Activated CD8-positive, alpha-beta T cell treated with anti-CD3 and anti-CD28 coated beads for 36 hours (primary cell): Measurements from ENCODE around the gene NT5C. TPM values are rescaled to one million over a fixed set of nuclear protein-coding genes. Genes with fewer than 3 reads are reported as not detected.
"Not testable (repeated sequence)": the region's sequence is repeated elsewhere in the genome, so short reads cannot be mapped to it uniquely, and the experiment has no call there.

Experiments
- ATAC-seq: fragments of 200-7000 bp; cut with Tn5 transposase; one replicate; pipeline ENCODE4 v1.10.0; 2021; ENCODE audit warnings: mild to moderate bottlenecking, moderate library complexity
- CTCF ChIA-PET: fragments of 350-600 bp; sonication (Branson Sonifier 250); formaldehyde crosslinking; loops from one replicate; lab custom pipeline; 2021; ENCODE audit warnings: antibody characterized with exemption; lab: Charles Lee
- POLR2A ChIA-PET: fragments of 350-600 bp; sonication (Branson Sonifier 250); formaldehyde crosslinking; loops from one replicate; lab custom pipeline; 2021; ENCODE audit warnings: antibody characterized with exemption; lab: Charles Lee
- DNase-seq: peaks from one replicate; pipeline ENCODE4 v3.0.0-alpha.2; 2020
- H3K27ac Mint-ChIP-seq: one replicate; pipeline ENCODE4 v1.8.0; 2021; ENCODE audit warnings: mild to moderate bottlenecking, mixed read lengths
- H3K27me3 Mint-ChIP-seq: one replicate; pipeline ENCODE4 v1.8.0; 2021; ENCODE audit warnings: mixed read lengths
- H3K36me3 Mint-ChIP-seq: one replicate; pipeline ENCODE4 v1.8.0; 2021; ENCODE audit warnings: low read depth, mixed read lengths
- H3K4me1 Mint-ChIP-seq: one replicate; pipeline ENCODE4 v1.8.0; 2021; ENCODE audit warnings: low read depth, mixed read lengths
- H3K4me3 Mint-ChIP-seq: one replicate; pipeline ENCODE4 v1.8.0; 2021; ENCODE audit warnings: mild to moderate bottlenecking, moderate library complexity, mixed read lengths
- H3K9me3 Mint-ChIP-seq: one replicate; pipeline ENCODE4 v1.8.0; 2021; ENCODE audit warnings: mixed read lengths
- intact Hi-C: fragments of 100-400 bp; cut with micrococcal nuclease; formaldehyde crosslinking; loops from one replicate; pipeline ENCODE4 v1.10.0; 2022
- total RNA-seq, 2 experiments: library from RNA; stranded (reverse); gene quantifications; one replicate each; pipeline ENCODE4 v1.2.3, GENCODE V29; 2021
- TF ChIP-seq, protein P1 (sequence below): fragments of 200-600 bp; IDR thresholded peaks from one replicate; pipeline ENCODE4 v1.8.0; 2022; ENCODE audit warnings: antibody characterized with exemption, mild to moderate bottlenecking

NT5C gene
- total RNA-seq, 2 experiments from 2014 or later = 66.1 to 68.1 TPM

DNA sequence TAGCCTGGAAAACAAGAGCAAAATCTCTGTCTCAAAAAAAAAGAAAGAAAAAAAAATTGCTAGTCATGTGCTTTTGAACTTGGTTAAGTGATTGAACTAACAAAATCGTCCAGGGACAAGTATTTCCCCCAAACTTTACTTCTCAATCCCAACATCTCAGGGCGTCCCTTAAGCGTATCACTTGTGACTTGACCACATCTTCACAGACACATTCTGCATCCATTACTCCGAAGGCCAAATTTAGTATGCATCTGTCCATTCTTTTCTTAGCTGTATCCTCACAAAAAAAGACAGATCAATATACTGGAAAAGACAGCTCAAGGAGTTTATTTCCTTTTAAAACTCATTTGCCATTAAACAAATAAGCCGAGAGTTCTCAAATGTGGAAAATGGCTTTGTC, 28.7 kb upstream of the NT5C start:
- H3K36me3 Mint-ChIP-seq = peaks cover 4% of the 10 kb centered on the region
- ATAC-seq = no peak
- H3K4me3 Mint-ChIP-seq = no peak overlapping the region
- H3K27me3 Mint-ChIP-seq = no peaks in the 10 kb centered on the region
- intact Hi-C loops = no loop called here
- peaks cover 10% of the 10 kb centered on the region for H3K4me1 Mint-ChIP-seq
- no peaks in the 10 kb centered on the region for H3K9me3 Mint-ChIP-seq
- TF ChIP-seq, protein P1, sequence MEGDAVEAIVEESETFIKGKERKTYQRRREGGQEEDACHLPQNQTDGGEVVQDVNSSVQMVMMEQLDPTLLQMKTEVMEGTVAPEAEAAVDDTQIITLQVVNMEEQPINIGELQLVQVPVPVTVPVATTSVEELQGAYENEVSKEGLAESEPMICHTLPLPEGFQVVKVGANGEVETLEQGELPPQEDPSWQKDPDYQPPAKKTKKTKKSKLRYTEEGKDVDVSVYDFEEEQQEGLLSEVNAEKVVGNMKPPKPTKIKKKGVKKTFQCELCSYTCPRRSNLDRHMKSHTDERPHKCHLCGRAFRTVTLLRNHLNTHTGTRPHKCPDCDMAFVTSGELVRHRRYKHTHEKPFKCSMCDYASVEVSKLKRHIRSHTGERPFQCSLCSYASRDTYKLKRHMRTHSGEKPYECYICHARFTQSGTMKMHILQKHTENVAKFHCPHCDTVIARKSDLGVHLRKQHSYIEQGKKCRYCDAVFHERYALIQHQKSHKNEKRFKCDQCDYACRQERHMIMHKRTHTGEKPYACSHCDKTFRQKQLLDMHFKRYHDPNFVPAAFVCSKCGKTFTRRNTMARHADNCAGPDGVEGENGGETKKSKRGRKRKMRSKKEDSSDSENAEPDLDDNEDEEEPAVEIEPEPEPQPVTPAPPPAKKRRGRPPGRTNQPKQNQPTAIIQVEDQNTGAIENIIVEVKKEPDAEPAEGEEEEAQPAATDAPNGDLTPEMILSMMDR = no peak
- ChIA-PET POLR2A (interaction anchor here (1.5 kb wide), 1 partner anchor 13 kb away, joined by 6 read pairs; no protein-coding TSS in a partner anchor), CTCF (interaction anchor here (1.1 to 2.3 kb wide), 4 partner anchors 12 to 46 kb away, joined by 3 to 6 read pairs (median 5); no protein-coding TSS in a partner anchor)
- DNase-seq = no peak
- H3K27ac Mint-ChIP-seq = no peak overlapping the region

DNA sequence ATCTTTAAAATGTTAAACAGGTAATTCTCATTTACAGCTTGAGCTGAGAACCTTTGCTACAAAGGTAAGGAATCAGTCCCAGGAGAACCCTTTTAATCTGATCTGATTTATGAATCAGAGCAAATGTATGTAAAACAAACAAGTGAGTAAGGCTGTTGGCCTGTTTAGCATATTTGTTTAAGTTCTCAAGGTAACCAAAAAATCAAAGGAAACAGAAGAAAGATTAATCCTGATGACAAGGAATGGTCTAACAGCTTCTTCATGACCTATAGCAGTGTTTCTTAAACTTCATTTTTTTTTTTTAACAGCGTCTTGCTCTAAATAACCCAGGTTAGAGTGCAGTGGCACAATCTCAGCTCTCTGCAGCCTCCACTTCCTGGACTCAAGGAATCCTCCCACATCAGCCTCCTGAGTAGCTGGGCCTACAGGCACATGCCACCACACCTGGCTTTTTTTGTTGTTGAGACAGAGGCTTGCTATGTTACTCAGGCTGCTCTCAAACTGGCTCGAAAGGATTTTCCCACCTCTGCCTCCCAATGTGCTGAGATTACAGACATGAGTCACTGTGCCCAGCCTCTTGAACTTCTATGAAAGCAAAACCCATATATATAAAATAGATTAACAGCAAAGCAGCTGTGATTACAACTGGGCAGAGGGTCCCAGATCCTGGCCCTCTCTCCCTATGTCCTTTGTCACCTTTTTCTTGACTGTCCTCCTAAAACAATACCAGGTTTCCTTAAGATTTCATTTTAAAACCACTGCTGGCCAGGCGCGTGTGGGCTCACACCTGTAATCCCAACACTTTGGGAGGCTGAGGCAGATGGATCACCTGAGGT, 27.9 kb upstream of the NT5C start:
- intact Hi-C loops = no loop called here
- ATAC-seq = no peak
- CTCF ChIA-PET = interaction anchor here (0.9 to 2.3 kb wide), 4 partner anchors 9 to 45 kb away, joined by 3 to 6 read pairs (median 4); no protein-coding TSS in a partner anchor
- no peak overlapping the region for H3K27ac Mint-ChIP-seq
- no peak for DNase-seq
- H3K36me3 Mint-ChIP-seq = peaks cover 4% of the 10 kb centered on the region
- H3K27me3 Mint-ChIP-seq = no peaks in the 10 kb centered on the region
- POLR2A ChIA-PET = interaction anchor here (0.6 to 1.5 kb wide), 5 partner anchors 8 to 21 kb away, joined by 3 to 6 read pairs (median 4); no protein-coding TSS in a partner anchor
- peaks cover 18% of the 10 kb centered on the region for H3K4me1 Mint-ChIP-seq
- no peaks in the 10 kb centered on the region for H3K9me3 Mint-ChIP-seq
- TF ChIP-seq, protein P1 = no peak
- H3K4me3 Mint-ChIP-seq = no peak overlapping the region

DNA sequence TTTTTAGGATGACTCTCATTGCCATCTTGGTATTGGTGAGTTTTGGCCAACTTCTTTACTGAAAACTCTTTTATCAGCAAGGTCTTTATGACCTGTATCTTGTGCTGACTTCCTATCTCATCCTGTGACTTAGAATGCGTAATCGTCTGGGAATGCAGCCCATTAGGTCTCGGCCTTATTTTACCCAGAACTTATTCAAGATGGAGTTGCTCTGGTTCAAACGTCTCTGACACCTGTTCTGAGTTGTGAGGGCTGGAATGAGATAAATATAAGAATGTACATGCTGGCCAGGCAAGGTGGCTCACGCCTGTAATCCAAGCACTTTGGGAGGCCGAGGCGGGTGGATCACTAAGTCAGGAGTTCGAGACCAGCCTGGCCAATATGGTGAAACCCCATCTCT, 26.9 kb upstream of the NT5C start:
- POLR2A ChIA-PET = interaction anchor here (0.8 kb wide), 1 partner anchor 12 kb away, joined by 4 read pairs; no protein-coding TSS in a partner anchor

DNA sequence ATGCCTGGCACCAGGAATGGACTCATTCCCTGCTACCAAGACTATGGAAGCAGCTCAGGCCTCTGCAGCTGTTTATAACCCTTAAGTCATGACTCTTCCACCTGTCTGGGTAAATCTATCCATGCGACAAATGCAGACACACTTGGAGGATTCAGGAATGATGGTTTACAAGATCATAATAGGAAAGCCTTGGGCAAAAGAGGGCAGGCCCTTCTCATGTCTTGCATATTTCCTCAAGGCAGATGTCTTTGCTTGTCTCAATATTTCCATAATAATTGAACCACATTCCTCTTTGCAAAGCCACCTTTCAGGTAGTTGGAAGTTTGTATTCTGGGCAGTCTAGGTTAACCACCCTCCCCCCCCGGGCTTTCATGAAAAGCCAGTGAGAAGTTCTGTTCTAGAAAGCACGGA, 23.7 kb upstream of the NT5C start:
- ChIA-PET POLR2A (interaction anchor here (0.6 to 1.9 kb wide), 20 partner anchors 8 to 194 kb away, joined by 3 to 9 read pairs (median 5); partner anchors contain the start of genes GGA3, NT5C, NUP85 and SUMO2), CTCF (interaction anchor here (1.4 to 1.6 kb wide), 2 partner anchors 17 to 41 kb away, joined by 6 to 7 read pairs; no protein-coding TSS in a partner anchor)
- intact Hi-C loops = no loop called here
- H3K9me3 Mint-ChIP-seq = no peaks in the 10 kb centered on the region
- no peaks in the 10 kb centered on the region for H3K27me3 Mint-ChIP-seq
- peaks cover 15% of the 10 kb centered on the region for H3K36me3 Mint-ChIP-seq
- DNase-seq (no peak), ATAC-seq (no peak)
- TF ChIP-seq, protein P1 = no peak
- peak overlapping the region; percentile 80 for H3K27ac Mint-ChIP-seq
- peaks cover 34% of the 10 kb centered on the region for H3K4me1 Mint-ChIP-seq
- H3K4me3 Mint-ChIP-seq = peak overlapping the region; percentile 94

More for the DNA sequence above, 26.9 kb upstream of the NT5C start:
- H3K36me3 Mint-ChIP-seq, H3K9me3 Mint-ChIP-seq, DNase-seq, intact Hi-C loops, H3K27me3 Mint-ChIP-seq, H3K27ac Mint-ChIP-seq, H3K4me3 Mint-ChIP-seq, ATAC-seq: not testable (repeated sequence)
- CTCF ChIA-PET = interaction anchor here (1.6 to 2.3 kb wide), 2 partner anchors 43 to 44 kb away, joined by 6 read pairs; no protein-coding TSS in a partner anchor
- H3K4me1 Mint-ChIP-seq = peaks cover 18% of the 10 kb centered on the region
